Immature natural killer cell (primary cell): Measurements from ENCODE around the gene SLC22A4. TPM values are rescaled to one million over a fixed set of nuclear protein-coding genes. Genes with fewer than 3 reads are reported as not detected.
A peak's percentile ranks its signal among the peaks of the same experiment; 100 is the strongest.

Experiments
- DNase-seq, 3 donors: peaks; one replicate each; pipeline ENCODE4 v3.0.0; 2022; ENCODE audit warnings: mixed read lengths in 1 of 3
- H3K27ac Mint-ChIP-seq, 6 donors: one replicate each; pipeline ENCODE4 v1.8.0; 2020; ENCODE audit warnings: mixed read lengths in 6 of 6, mild to moderate bottlenecking in 5 of 6, inconsistent platforms in 4 of 6, moderate library complexity in 3 of 6
- H3K27me3 Mint-ChIP-seq, 3 donors: one replicate each; pipeline ENCODE4 v1.8.0; 2020 to 2021; ENCODE audit warnings: low read depth in 3 of 3, mild to moderate bottlenecking in 3 of 3, mixed read lengths in 3 of 3, moderate library complexity in 3 of 3, inconsistent platforms in 1 of 3
- H3K36me3 Mint-ChIP-seq, 3 donors: one replicate each; pipeline ENCODE4 v1.8.0; 2020; ENCODE audit warnings: mixed read lengths in 3 of 3, inconsistent platforms in 2 of 3, mild to moderate bottlenecking in 2 of 3
- H3K4me1 Mint-ChIP-seq, 2 donors: one replicate each; pipeline ENCODE4 v1.8.0; 2020; ENCODE audit warnings: inconsistent platforms in 2 of 2, mild to moderate bottlenecking in 2 of 2, mixed read lengths in 2 of 2, moderate library complexity in 1 of 2
- H3K4me3 Mint-ChIP-seq, 5 donors: one replicate each; pipeline ENCODE4 v1.8.0; 2020; ENCODE audit warnings: mild to moderate bottlenecking in 5 of 5, mixed read lengths in 5 of 5, inconsistent platforms in 3 of 5, moderate library complexity in 3 of 5
- H3K9me3 Mint-ChIP-seq, 6 donors: one replicate each; pipeline ENCODE4 v1.8.0; 2020; ENCODE audit warnings: mild to moderate bottlenecking in 6 of 6, mixed read lengths in 6 of 6, inconsistent platforms in 4 of 6, moderate library complexity in 3 of 6
- polyA plus RNA-seq, 3 donors: library from polyadenylated mRNA; unstranded; fragments of 300-500 nt; fragmentation: Illumina TruSeq; gene quantifications; one replicate each; pipeline ENCODE4 v1.2.3, GENCODE V29; 2021

SLC22A4 gene
- polyA plus RNA-seq, 3 donors from 2014 or later, result not detected

- no peaks in the 10 kb centered on the region for H3K36me3 Mint-ChIP-seq
- H3K4me1 Mint-ChIP-seq, result peaks cover 0 to 9% of the 10 kb centered on the region in 2 donors
- no peak for DNase-seq
- no peak overlapping the region for H3K4me3 Mint-ChIP-seq
- peaks cover 6 to 8% (median 8%) of the 10 kb centered on the region in 3 donors for H3K27me3 Mint-ChIP-seq
- H3K27ac Mint-ChIP-seq, result peak overlapping the region in 1 of 6 donors; percentile 46
- no peaks in the 10 kb centered on the region for H3K9me3 Mint-ChIP-seq
Measured at GRCh38 chr5:132275367-132276220, 18.6 kb upstream of the SLC22A4 start.

GRCh38 chr5:132277256-132277655 is 16.9 kb upstream of the SLC22A4 start:
- H3K4me1 Mint-ChIP-seq, result peaks cover 0 to 5% of the 10 kb centered on the region in 2 donors
- no peak overlapping the region for H3K27ac Mint-ChIP-seq
- H3K4me3 Mint-ChIP-seq, result no peak overlapping the region
- H3K9me3 Mint-ChIP-seq, result no peaks in the 10 kb centered on the region
- H3K27me3 Mint-ChIP-seq, result peaks cover 7 to 8% (median 8%) of the 10 kb centered on the region in 3 donors
- no peak for DNase-seq
- no peaks in the 10 kb centered on the region for H3K36me3 Mint-ChIP-seq

GRCh38 chr5:132277971-132278853 is 16.0 kb upstream of the SLC22A4 start:
- peaks cover 3 to 5% (median 4%) of the 10 kb centered on the region in 3 donors for H3K27me3 Mint-ChIP-seq
- H3K9me3 Mint-ChIP-seq, result no peaks in the 10 kb centered on the region
- H3K4me3 Mint-ChIP-seq, result no peak overlapping the region
- H3K4me1 Mint-ChIP-seq, result no peaks in the 10 kb centered on the region
- DNase-seq, result no peak
- H3K27ac Mint-ChIP-seq, result no peak overlapping the region
- no peaks in the 10 kb centered on the region for H3K36me3 Mint-ChIP-seq

- H3K4me1 Mint-ChIP-seq, result no peaks in the 10 kb centered on the region
- no peaks in the 10 kb centered on the region for H3K9me3 Mint-ChIP-seq
- H3K27me3 Mint-ChIP-seq, result peaks cover 2 to 5% (median 2%) of the 10 kb centered on the region in 3 donors
- no peak for DNase-seq
- H3K27ac Mint-ChIP-seq, result no peak overlapping the region
- H3K4me3 Mint-ChIP-seq, result no peak overlapping the region
- no peaks in the 10 kb centered on the region for H3K36me3 Mint-ChIP-seq
Measured at GRCh38 chr5:132279801-132280200, 14.4 kb upstream of the SLC22A4 start.

- no peak for DNase-seq
- Mint-ChIP-seq H3K4me1 (no peaks in the 10 kb centered on the region), H3K4me3 (no peak overlapping the region), H3K9me3 (no peaks in the 10 kb centered on the region), H3K36me3 (no peaks in the 10 kb centered on the region), H3K27me3 (peaks cover 2 to 5% (median 5%) of the 10 kb centered on the region in 3 donors), H3K27ac (no peak overlapping the region)
Measured at GRCh38 chr5:132280371-132281240, 13.6 kb upstream of the SLC22A4 start.

GRCh38 chr5:132281856-132282614 is 12.2 kb upstream of the SLC22A4 start:
- H3K27ac Mint-ChIP-seq, result no peak overlapping the region
- no peaks in the 10 kb centered on the region for H3K9me3 Mint-ChIP-seq
- H3K4me1 Mint-ChIP-seq, result no peaks in the 10 kb centered on the region
- H3K36me3 Mint-ChIP-seq, result no peaks in the 10 kb centered on the region
- no peak for DNase-seq
- H3K4me3 Mint-ChIP-seq, result no peak overlapping the region
- peaks cover 4 to 5% (median 4%) of the 10 kb centered on the region in 3 donors for H3K27me3 Mint-ChIP-seq

- H3K27me3 Mint-ChIP-seq, result peaks cover 4 to 5% (median 5%) of the 10 kb centered on the region in 3 donors
- no peak for DNase-seq
- no peaks in the 10 kb centered on the region for H3K36me3 Mint-ChIP-seq
- H3K27ac Mint-ChIP-seq, result no peak overlapping the region
- H3K9me3 Mint-ChIP-seq, result no peaks in the 10 kb centered on the region
- H3K4me1 Mint-ChIP-seq, result no peaks in the 10 kb centered on the region
- H3K4me3 Mint-ChIP-seq, result no peak overlapping the region
Measured at GRCh38 chr5:132283423-132284043, 10.7 kb upstream of the SLC22A4 start.

- no peaks in the 10 kb centered on the region for H3K9me3 Mint-ChIP-seq
- H3K27ac Mint-ChIP-seq, result no peak overlapping the region
- H3K4me3 Mint-ChIP-seq, result no peak overlapping the region
- peaks cover 2 to 17% (median 8%) of the 10 kb centered on the region in 3 donors for H3K27me3 Mint-ChIP-seq
- DNase-seq, result no peak
- H3K4me1 Mint-ChIP-seq, result peaks cover 5 to 12% of the 10 kb centered on the region in 2 donors
- H3K36me3 Mint-ChIP-seq, result no peaks in the 10 kb centered on the region
Measured at GRCh38 chr5:132289097-132289496, 5.1 kb upstream of the SLC22A4 start.

GRCh38 chr5:132291026-132291425 is 3.2 kb upstream of the SLC22A4 start:
- H3K9me3 Mint-ChIP-seq, result no peaks in the 10 kb centered on the region
- DNase-seq, result no peak
- no peak overlapping the region for H3K27ac Mint-ChIP-seq
- H3K36me3 Mint-ChIP-seq, result no peaks in the 10 kb centered on the region
- peaks cover 18 to 23% of the 10 kb centered on the region in 2 donors for H3K4me1 Mint-ChIP-seq
- H3K4me3 Mint-ChIP-seq, result no peak overlapping the region
- peaks cover 4 to 15% (median 14%) of the 10 kb centered on the region in 3 donors for H3K27me3 Mint-ChIP-seq

- Mint-ChIP-seq H3K36me3 (no peaks in the 10 kb centered on the region), H3K27ac (peak overlapping the region in 1 of 6 donors; percentile 3), H3K27me3 (peaks cover 11 to 14% (median 12%) of the 10 kb centered on the region in 3 donors), H3K9me3 (no peaks in the 10 kb centered on the region), H3K4me3 (peak overlapping the region; percentile 86 to 92 (median 88)), H3K4me1 (peaks cover 18 to 23% of the 10 kb centered on the region in 2 donors)
- DNase-seq, result peak; percentile 29 to 31 (median 31)
Measured at GRCh38 chr5:132293066-132293991, 865 bp upstream of the SLC22A4 start.

GRCh38 chr5:132294728-132295504 is 722 bp downstream of the SLC22A4 start:
- Mint-ChIP-seq H3K36me3 (no peaks in the 10 kb centered on the region), H3K27me3 (peaks cover 7 to 14% (median 10%) of the 10 kb centered on the region in 3 donors), H3K9me3 (no peaks in the 10 kb centered on the region), H3K27ac (peak overlapping the region in 2 of 6 donors; percentile 53 to 64), H3K4me1 (peaks cover 18 to 23% of the 10 kb centered on the region in 2 donors), H3K4me3 (peak overlapping the region; percentile 86 to 92 (median 88))
- peak; percentile 23 to 44 (median 34) for DNase-seq
